HG03354 (cell line): ENCODE results near the gene ZNF544.
"Not testable (repeated sequence)": the region's sequence is repeated elsewhere in the genome, so short reads cannot be mapped to it uniquely, and the experiment has no call there.

Experiments used
- ATAC-seq: cut with Tn5 transposase; IDR thresholded peaks from one replicate; pipeline ENCODE4 v1.9.1; 2021; ENCODE audit warnings: mild to moderate bottlenecking; ENCODE audit not compliant: unreplicated experiment, poor library complexity, severe bottlenecking

The ZNF544 gene

DNA sequence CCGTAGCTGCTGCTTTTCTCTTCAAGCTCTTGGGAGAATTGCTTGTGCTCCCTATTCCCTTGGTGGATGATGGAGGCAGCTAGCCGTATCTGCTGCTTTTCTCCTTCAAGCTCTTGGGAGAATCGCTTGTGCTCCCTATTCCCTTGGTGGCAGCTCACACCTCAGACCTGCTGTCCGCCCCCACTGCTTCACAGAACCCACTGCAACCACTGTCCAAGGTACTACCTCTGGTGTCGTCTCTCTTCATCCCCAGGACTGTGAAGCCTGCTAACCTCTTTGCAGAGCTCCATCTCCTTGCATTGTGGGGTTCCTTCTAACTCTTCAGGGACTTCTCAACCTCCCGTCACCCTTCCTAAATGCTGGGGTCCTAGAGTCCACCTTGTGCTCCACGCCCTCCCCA lies 71.9 kb downstream of the ZNF544 start:
- ATAC-seq = no peak

DNA sequence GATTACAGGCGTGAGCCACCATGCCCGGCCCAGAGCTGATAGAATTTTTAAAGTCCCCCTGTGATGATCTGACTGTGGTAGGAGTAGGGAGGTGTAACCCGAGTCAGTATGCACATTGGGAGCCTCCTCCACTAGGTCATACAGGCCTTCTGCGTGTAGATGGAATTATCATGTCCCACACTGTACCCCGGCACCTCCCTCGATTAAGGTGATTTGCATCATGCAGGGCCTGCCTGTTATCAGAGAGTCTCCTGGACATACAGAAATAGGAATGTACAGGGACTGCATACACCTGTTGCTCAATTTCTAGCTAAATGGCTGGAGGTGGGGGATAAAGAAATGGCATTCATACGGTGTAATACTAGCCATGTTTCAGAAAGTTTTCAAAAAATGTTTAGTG lies 75.5 kb downstream of the ZNF544 start:
- no peak for ATAC-seq

DNA sequence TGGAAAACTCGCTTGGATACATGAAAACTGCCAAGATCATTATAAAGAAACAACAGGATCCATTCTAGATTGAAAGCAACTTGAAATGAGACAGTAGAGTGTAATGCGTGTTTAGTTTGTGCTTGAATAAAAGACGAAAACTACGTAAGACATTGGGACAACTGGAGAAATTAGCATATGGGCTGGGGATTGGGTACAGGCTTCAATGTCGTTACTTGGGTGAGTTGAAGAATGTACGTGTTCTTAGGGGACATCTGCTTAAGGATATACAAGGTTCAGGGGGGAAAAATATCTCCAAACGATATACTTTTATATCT lies 76.0 kb downstream of the ZNF544 start:
- peak; percentile 13 for ATAC-seq

DNA sequence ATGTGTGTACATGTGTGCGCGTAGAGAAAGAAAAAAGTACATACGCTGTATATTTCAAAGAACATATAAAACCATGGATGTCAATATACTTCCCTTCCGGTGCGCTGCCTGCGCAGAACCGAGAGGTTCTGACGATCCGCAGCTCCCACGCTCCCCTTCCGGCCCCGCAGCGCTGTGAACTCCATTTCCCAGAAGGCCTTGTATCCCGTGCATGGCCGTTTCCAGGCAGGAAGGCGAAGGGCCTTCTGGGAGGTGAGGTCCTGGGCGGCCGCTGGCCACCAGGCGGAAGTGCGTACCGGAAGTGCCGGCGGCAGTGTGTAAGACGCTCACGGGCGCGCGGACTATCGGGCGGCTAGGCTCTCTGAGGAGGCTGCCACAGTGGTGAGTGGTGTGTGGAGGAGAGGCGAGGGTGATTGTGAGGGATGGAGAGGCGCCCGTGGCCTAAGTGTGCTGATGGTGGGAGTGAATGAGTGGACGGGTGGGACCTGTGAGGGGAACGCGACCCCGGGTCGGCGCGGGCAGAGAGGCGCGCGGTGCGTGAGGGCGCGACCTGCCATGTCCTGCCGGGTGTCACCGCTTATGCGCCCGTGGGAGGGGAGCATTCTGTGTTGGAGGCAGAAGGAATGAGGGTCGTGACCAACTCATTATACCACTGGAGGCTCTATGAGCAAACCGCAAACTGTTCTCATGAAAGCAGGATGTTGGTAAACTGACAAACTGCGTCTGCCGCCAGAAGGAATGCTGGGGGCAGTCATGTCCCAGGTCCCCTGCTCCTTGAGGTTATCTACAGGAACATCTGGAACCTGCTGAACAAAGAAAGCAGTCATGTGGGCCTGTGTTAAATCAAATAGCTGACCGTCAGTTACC lies 76.6 kb downstream of the ZNF544 start, which contains the start of gene ERVK3-1:
ERVK3-1 (plus strand) TSS at position 313 of the 867 bp plus-strand sequence. CDS start 6,792 bp downstream, outside the sequence.
- peak; percentile 97 for ATAC-seq

DNA sequence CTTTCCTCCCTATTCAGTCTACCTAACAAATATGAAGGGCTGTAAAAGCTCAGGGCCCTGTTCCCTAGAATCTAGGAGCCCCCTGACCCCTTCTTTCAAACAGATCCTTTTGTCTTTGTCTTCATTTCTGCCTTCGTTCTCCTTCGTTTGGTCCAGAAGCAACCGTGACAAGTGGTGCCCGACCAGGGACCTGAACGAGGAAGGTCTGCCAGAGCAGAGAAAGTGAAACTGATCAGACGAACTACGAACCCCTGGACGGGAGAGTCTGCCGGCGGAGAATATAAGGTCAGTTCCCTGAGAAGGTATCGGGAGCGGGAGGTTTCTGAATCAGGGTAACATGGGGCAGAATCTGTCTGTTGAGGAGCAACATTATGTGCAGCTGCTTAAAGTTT lies 77.2 kb downstream of the ZNF544 start:
- ATAC-seq = no peak

DNA sequence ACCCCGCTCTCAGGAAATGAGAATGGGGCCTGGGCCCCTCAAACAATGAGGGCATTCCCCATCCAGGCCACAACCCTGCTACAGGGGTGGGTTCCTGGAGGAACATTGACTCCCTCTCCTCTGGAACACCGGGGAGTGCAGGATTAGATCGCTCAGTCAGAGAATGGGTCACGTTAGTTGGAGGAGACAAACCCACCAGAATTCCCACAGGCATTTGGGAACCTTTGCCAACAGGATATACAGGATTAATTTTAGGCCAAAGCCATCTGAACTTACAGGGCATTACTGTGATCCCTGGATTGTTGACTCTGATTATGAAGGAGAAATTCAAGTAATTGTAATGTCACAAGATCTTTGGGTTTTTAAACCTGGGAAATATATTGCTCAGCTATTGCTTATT lies 79.0 kb downstream of the ZNF544 start:
- ATAC-seq = no peak

DNA sequence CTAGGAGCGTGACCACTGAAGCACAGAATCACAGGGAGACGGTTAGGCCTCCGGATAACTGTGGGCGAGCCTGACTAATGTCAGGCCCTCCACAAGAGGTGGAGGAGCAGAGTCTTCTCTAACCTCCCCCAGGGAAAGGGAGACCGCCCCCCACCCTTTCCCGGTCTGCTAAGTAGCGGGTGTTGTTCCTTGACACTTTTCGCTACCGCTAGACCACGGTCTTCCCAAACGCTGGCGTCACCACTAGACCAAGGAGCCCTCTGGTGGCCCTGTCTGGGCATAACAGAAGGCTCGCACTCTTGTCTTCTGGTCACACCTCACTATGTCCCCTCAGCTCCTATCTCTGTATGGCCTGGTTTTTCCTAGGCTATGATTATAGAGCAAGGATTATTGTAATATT lies 82.0 kb downstream of the ZNF544 start:
- ATAC-seq = not testable (repeated sequence)

DNA sequence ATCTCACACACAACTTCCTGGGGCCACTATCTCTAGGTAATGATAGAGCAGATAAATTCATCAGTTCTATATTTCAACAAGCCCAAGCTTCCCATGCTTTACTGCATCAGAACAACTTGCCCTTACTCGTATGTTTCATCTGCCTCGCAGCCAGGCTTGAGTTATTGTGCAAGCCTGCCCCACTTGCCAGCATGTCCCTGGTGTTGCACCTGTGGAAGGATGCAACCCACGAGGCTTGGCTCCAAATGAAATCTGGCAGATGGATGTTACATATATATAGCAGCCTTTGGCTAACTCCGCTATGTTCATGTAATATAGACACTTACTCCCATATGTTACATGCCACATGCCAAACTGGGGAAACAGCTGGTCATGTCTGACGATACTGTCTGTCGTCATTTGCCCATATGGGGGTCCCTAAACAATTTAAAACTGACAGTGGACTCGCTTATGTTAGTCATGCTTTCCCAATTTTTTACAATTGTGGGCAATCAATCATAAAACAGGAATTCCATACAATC lies 82.7 kb downstream of the ZNF544 start:
- ATAC-seq = no peak
